ENCODE results near the gene LDLRAD4. TPM values are rescaled to one million over a fixed set of nuclear protein-coding genes. Genes with fewer than 3 reads are reported as not detected.

Gene LDLRAD4
- total RNA-seq, 2 experiments from 2014 or later: 37.3 to 38.5 TPM

GRCh38 chr18:13635046-13635445 lies 416.5 kb downstream of the LDLRAD4 start:
- intact Hi-C loops (cut with micrococcal nuclease): no loop called here
- H3K36me3 Mint-ChIP-seq (ENCODE audit: low read depth): peaks cover 3% of the 10 kb centered on the region
- peaks cover 3% of the 10 kb centered on the region for H3K4me1 Mint-ChIP-seq (ENCODE audit: low read depth)
- ChIA-PET CTCF (interaction anchor here (2.0 kb wide), 1 partner anchor 77 kb away, joined by 6 read pairs; no protein-coding TSS in a partner anchor), POLR2A (no interaction called here)
- ATAC-seq (no peak), DNase-seq (no peak)
- no peaks in the 10 kb centered on the region for H3K27me3 Mint-ChIP-seq
- H3K9me3 Mint-ChIP-seq: no peaks in the 10 kb centered on the region
- no peak overlapping the region for H3K4me3 Mint-ChIP-seq
- H3K27ac Mint-ChIP-seq: no peak overlapping the region
- TF ChIP-seq, protein P1, sequence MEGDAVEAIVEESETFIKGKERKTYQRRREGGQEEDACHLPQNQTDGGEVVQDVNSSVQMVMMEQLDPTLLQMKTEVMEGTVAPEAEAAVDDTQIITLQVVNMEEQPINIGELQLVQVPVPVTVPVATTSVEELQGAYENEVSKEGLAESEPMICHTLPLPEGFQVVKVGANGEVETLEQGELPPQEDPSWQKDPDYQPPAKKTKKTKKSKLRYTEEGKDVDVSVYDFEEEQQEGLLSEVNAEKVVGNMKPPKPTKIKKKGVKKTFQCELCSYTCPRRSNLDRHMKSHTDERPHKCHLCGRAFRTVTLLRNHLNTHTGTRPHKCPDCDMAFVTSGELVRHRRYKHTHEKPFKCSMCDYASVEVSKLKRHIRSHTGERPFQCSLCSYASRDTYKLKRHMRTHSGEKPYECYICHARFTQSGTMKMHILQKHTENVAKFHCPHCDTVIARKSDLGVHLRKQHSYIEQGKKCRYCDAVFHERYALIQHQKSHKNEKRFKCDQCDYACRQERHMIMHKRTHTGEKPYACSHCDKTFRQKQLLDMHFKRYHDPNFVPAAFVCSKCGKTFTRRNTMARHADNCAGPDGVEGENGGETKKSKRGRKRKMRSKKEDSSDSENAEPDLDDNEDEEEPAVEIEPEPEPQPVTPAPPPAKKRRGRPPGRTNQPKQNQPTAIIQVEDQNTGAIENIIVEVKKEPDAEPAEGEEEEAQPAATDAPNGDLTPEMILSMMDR (IDR thresholded peaks at IDR 0.05): no peak

GRCh38 chr18:13638719-13639595 lies 420.4 kb downstream of the LDLRAD4 start:
- H3K27ac Mint-ChIP-seq: no peak overlapping the region
- no peak overlapping the region for H3K4me3 Mint-ChIP-seq

GRCh38 chr18:13640266-13640860 lies 421.8 kb downstream of the LDLRAD4 start:
- Mint-ChIP-seq H3K27ac (no peak overlapping the region), H3K36me3 (ENCODE audit: low read depth) (peaks cover 9% of the 10 kb centered on the region), H3K4me1 (ENCODE audit: low read depth) (no peaks in the 10 kb centered on the region), H3K27me3 (no peaks in the 10 kb centered on the region), H3K4me3 (no peak overlapping the region), H3K9me3 (no peaks in the 10 kb centered on the region)
- intact Hi-C loops (cut with micrococcal nuclease): no loop called here
- ChIA-PET CTCF (no interaction called here), POLR2A (no interaction called here)
- ATAC-seq: no peak
- TF ChIP-seq, protein P1 (IDR thresholded peaks at IDR 0.05): no peak
- no peak for DNase-seq

More at GRCh38 chr18:13638719-13639595, 420.4 kb downstream of the LDLRAD4 start:
- H3K27me3 Mint-ChIP-seq: no peaks in the 10 kb centered on the region
- TF ChIP-seq, protein P1 (IDR thresholded peaks at IDR 0.05): no peak
- no peaks in the 10 kb centered on the region for H3K4me1 Mint-ChIP-seq (ENCODE audit: low read depth)
- DNase-seq (no peak), ATAC-seq (no peak)
- H3K36me3 Mint-ChIP-seq (ENCODE audit: low read depth): peaks cover 3% of the 10 kb centered on the region
- intact Hi-C loops (cut with micrococcal nuclease): no loop called here
- POLR2A ChIA-PET: no interaction called here
- CTCF ChIA-PET: interaction anchor here (1.6 kb wide), 1 partner anchor 81 kb away, joined by 5 read pairs; no protein-coding TSS in a partner anchor
- H3K9me3 Mint-ChIP-seq: no peaks in the 10 kb centered on the region

GRCh38 chr18:13641551-13642439 lies 423.2 kb downstream of the LDLRAD4 start:
- Mint-ChIP-seq H3K4me1 (ENCODE audit: low read depth) (no peaks in the 10 kb centered on the region), H3K9me3 (no peaks in the 10 kb centered on the region), H3K36me3 (ENCODE audit: low read depth) (peaks cover 12% of the 10 kb centered on the region), H3K27ac (no peak overlapping the region), H3K4me3 (no peak overlapping the region), H3K27me3 (no peaks in the 10 kb centered on the region)
- DNase-seq: no peak
- POLR2A ChIA-PET: interaction anchor here (0.5 kb wide), 1 partner anchor 106 kb away, joined by 3 read pairs; no protein-coding TSS in a partner anchor
- ATAC-seq: no peak
- CTCF ChIA-PET: no interaction called here
- intact Hi-C loops (cut with micrococcal nuclease): no loop called here
- TF ChIP-seq, protein P1 (IDR thresholded peaks at IDR 0.05): no peak
